ENCODE measurements around the gene TLK1. TPM values are rescaled to one million over a fixed set of nuclear protein-coding genes. Genes with fewer than 3 reads are reported as not detected.

Gene TLK1
- total and polyA plus RNA-seq, 2 experiments from 2014 or later: 41.2 to 45.0 TPM

DNA sequence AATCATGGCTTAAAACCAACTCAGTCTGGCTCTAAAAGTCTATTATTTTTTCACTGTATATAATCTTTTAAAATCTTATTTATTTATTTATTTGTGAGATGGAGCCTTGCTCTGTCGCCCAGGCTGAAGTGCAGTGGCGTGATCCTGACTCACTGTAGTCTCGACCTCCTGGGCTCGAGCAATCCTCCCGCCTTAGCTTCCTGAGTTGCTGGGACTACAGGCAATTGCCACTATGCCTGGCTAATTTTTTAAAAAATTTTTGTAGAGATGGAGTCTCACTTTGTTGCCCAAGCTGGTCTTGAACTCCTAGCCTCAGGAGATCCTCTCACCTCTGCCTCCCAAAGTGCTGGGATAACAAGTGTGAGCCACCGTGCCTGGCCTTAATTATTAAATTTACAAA lies 217.1 kb downstream of the TLK1 start (continued):
- TF ChIP-seq REST (IDR thresholded peaks at IDR 0.05; ENCODE audit: unreplicated experiment): no peak
- no peak for TF ChIP-seq EZH2 (IDR thresholded peaks at IDR 0.05; ENCODE audit: low read depth, unreplicated experiment)
- TF ChIP-seq EZH2phosphoT487 (IDR thresholded peaks at IDR 0.05; ENCODE audit: unreplicated experiment): no peak

- ATAC-seq: no peak
- Histone ChIP-seq H3K79me2 (replicated peaks; ENCODE audit: insufficient read depth) (peaks cover 100% of the 10 kb centered on the region), H3K4me1 (ENCODE audit: insufficient read depth) (0 out of 2 replicates have a peak, but pooled peaks cover 5% of the 10 kb centered on the region), H3K9me2 (ENCODE audit: insufficient read depth) (no peaks in the 10 kb centered on the region), H3K27me3 (ENCODE audit: insufficient read depth) (no peaks in the 10 kb centered on the region), H2AFZ (no peak overlapping the region), H3K4me3 (no peak overlapping the region), H4K20me1 (replicated peaks; ENCODE audit: insufficient read depth) (peaks cover 43% of the 10 kb centered on the region), H3K4me2 (no peak overlapping the region), H3K27ac (ENCODE audit: low read depth) (0 out of 2 replicates have a peak overlapping the region, but pooled peaks have one; percentile 3), H3K36me3 (ENCODE audit: insufficient read depth) (peaks cover 2% of the 10 kb centered on the region; the same call in 1 of the 2 replicates), H3F3A (replicated peaks; ENCODE audit: low read depth) (no peaks in the 10 kb centered on the region)
- Mint-ChIP-seq H3K4me1 (peaks cover 13% of the 10 kb centered on the region; the same call in 2 of the 3 replicates), H3K36me3 (ENCODE audit: low read depth) (no peaks in the 10 kb centered on the region), H3K9me3 (no peaks in the 10 kb centered on the region), H3K27ac (no peak overlapping the region), H3K4me3 (no peak overlapping the region), H3K27me3 (ENCODE audit: insufficient read depth, low read depth, poor library complexity) (peaks cover 4% of the 10 kb centered on the region)
- no peak for DNase-seq (ENCODE audit: low spot score)
- no peak for TF ChIP-seq NANOG (IDR thresholded peaks at IDR 0.05; ENCODE audit: borderline replicate concordance)
- no peak for TF ChIP-seq EZH2 (IDR thresholded peaks at IDR 0.05; ENCODE audit: low read depth, unreplicated experiment)
- no peak for TF ChIP-seq JUNB (IDR thresholded peaks at IDR 0.05; ENCODE audit: unreplicated experiment)
- no peak for TF ChIP-seq CTCF (conservative IDR thresholded peaks at IDR 0.05; ENCODE audit: low read depth in 2 of 2)
- no peak for TF ChIP-seq STAT1 (IDR thresholded peaks at IDR 0.05; ENCODE audit: unreplicated experiment)
- no peak for TF ChIP-seq REST (IDR thresholded peaks at IDR 0.05; ENCODE audit: unreplicated experiment)
- no peak for TF ChIP-seq ZNF462 (CRISPR knock-in tag; IDR thresholded peaks at IDR 0.05)
- no peak for TF ChIP-seq ZNF114 (CRISPR knock-in tag; IDR thresholded peaks at IDR 0.05)
Measured at GRCh38 chr2:170943041-170943440, 217.7 kb downstream of the TLK1 start.
